Chondrocyte (in vitro differentiated cells): Measurements from ENCODE around the gene STK38L. TPM values are rescaled to one million over a fixed set of nuclear protein-coding genes. Genes with fewer than 3 reads are reported as not detected.

Experiments
- DNase-seq: peaks from one replicate; pipeline ENCODE4 v3.0.0; 2021; ENCODE audit warnings: mixed read lengths, low spot score
- H3K27ac Mint-ChIP-seq: one replicate; pipeline ENCODE4 v1.8.0; 2021; ENCODE audit warnings: mild to moderate bottlenecking, moderate library complexity, mixed read lengths; ENCODE audit not compliant: unreplicated experiment
- H3K27me3 Mint-ChIP-seq: 2 replicates; pipeline ENCODE4 v1.8.0; 2021; ENCODE audit warnings: low read depth, mixed read lengths
- H3K36me3 Mint-ChIP-seq: 2 replicates; pipeline ENCODE4 v1.8.0; 2021; ENCODE audit warnings: low read depth, mixed read lengths
- H3K4me1 Mint-ChIP-seq: 2 replicates; pipeline ENCODE4 v1.8.0; 2021; ENCODE audit warnings: low read depth, mild to moderate bottlenecking, mixed read lengths
- H3K4me3 Mint-ChIP-seq: one replicate; pipeline ENCODE4 v1.8.0; 2021; ENCODE audit warnings: mild to moderate bottlenecking, moderate library complexity, mixed read lengths; ENCODE audit not compliant: unreplicated experiment
- H3K9me3 Mint-ChIP-seq: 2 replicates; pipeline ENCODE4 v1.8.0; 2021; ENCODE audit warnings: low read depth, mixed read lengths
- CTCF ChIP-seq: fragments of 200-600 bp; sonication (generic); IDR thresholded peaks from 2 replicates; pipeline ENCODE4 v1.5.0; 2021; ENCODE audit warnings: antibody characterized with exemption, mild to moderate bottlenecking, moderate library complexity
- long read RNA-seq: library from polyadenylated mRNA; stranded (forward); transcript quantifications from one replicate; pipeline ENCODE4 v2.0.0, GENCODE V29; 2021
- total RNA-seq: library from RNA; stranded (reverse); gene quantifications from 3 replicates; pipeline ENCODE4 v1.2.1, GENCODE V29; 2021

The STK38L gene
- total RNA-seq: 219 to 248 TPM (median 222 TPM) in 3 replicates
- long read RNA-seq, full-length matches to known transcripts: 237 of 331 reads
- long read RNA-seq, partial matches to known transcripts: 38 of 331 reads
- long read RNA-seq, other reads (novel, unspliced or antisense): 56 of 331 reads

DNA sequence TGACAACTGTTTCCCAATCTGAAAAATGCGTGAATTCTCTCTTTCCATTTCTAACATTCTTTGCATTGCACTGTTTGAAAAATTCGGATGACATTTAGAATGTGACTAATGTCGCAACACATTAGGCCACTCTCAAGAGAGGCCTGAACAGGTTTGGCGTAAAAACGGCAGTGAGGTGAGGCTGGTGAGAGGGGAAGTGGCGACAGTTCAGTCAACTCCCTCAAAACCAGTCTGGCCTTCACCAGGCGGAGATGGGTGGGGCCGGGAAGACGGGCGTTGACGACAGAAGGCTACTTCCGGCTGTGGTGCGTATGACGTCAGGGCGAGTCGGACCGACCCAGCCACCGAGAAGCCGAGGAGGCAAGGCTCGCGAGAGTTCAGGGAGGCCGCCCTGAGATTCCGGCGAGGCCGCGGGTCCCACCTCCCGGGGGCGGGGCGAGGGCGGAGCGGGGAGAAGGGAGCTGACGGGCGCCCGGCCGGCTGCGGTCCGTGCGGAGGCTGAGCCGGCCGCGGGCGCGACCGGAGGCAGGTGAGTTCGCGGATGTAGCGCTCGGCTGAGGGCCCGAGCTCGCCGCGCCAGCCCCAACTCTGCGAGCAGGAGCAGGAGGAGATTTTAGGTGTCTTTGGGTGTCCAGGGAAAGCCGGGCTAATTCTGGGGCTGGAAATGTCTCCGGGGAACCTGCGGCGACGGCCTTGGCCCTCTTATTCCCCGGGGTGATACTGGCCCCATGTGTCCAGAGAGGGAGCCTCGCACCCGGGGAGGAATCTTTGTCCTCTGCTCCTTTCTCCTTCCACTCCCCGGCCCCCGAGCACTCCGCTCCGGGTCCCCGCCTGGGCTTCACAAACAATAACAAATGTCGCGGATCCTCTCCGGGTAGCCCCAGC lies at the start of gene STK38L:
TSS of gene STK38L (plus strand) at position 483 of the 885 bp plus-strand sequence. CDS start 53,435 bp downstream, outside the sequence.
- TF ChIP-seq CTCF: peak; percentile 68
- Mint-ChIP-seq H3K27ac (peak within 1 kb of the TSS; percentile 96), H3K36me3 (peaks cover 9% of the 10 kb centered on the region), H3K9me3 (no peaks in the 10 kb centered on the region), H3K4me1 (peaks cover 36% of the 10 kb centered on the region), H3K27me3 (no peaks in the 10 kb centered on the region), H3K4me3 (peak within 1 kb of the TSS; percentile 100)
- DNase-seq: peak; percentile 99

- H3K36me3 Mint-ChIP-seq: no peaks in the 10 kb centered on the region
- TF ChIP-seq CTCF: no peak
- peaks cover 19% of the 10 kb centered on the region for H3K4me1 Mint-ChIP-seq
- H3K27ac Mint-ChIP-seq: no peak overlapping the region
- H3K9me3 Mint-ChIP-seq: no peaks in the 10 kb centered on the region
- DNase-seq: no peak
- no peak overlapping the region for H3K4me3 Mint-ChIP-seq
- H3K27me3 Mint-ChIP-seq: no peaks in the 10 kb centered on the region
Measured at GRCh38 chr12:27194644-27195043, 49.4 kb upstream of the STK38L start.

DNA sequence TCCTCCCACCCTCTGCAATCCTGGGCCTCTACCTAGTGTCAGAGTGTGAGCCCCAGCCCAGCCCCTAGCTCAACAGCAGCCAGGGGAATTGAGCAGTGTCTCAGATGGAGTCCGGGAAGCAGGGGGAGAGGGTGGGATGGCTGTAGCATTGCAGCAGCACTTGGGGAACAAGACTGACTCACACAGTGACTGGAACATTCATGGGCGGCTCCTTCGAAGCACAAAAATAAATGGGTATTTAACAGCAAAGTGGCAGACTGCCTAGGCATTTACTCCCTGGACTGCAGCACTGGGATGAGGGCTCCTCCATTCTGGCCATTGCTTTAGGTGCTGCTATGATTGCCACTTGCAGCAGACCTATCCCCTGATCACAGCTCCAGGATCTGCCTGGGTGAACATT lies 46.0 kb upstream of the STK38L start:
- H3K36me3 Mint-ChIP-seq: no peaks in the 10 kb centered on the region
- no peaks in the 10 kb centered on the region for H3K27me3 Mint-ChIP-seq

DNA sequence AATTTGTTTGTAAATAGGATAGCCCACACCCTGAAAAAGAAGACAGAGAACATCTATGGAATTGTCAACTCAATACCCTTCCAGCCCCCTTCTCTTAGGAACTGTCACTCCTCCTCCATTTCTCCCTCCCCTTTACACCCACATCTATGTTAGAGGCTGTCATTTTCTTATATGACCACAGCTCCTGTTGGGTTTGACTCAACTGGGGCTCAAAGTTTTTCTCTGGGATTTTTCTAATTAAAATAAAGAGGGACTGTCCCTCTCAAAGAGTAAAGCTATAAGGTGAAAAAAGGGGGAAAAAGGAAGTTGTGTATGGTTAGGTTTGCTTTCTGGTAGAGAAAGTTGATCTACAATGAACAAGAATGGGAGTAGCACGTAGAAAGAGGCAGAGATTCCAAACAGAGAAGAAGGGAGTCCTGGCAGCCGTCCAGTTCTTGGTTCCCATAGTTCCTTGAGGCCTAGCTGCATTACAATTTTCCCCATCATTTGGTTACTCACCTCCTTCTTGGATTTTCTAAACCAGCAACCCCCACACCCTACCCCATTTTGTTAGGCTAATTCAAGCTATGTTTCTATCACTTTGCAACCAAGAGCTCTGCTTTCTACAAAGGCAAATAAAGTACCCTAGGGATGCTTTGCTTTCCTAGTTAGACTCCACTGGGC lies 44.3 kb upstream of the STK38L start:
- DNase-seq: no peak
- no peaks in the 10 kb centered on the region for H3K27me3 Mint-ChIP-seq

More for the DNA sequence above, 46.0 kb upstream of the STK38L start:
- peak overlapping the region; percentile 92 for H3K27ac Mint-ChIP-seq
- TF ChIP-seq CTCF: no peak
- DNase-seq: no peak
- H3K9me3 Mint-ChIP-seq: no peaks in the 10 kb centered on the region
- H3K4me1 Mint-ChIP-seq: peaks cover 36% of the 10 kb centered on the region
- no peak overlapping the region for H3K4me3 Mint-ChIP-seq

More for the DNA sequence above, 44.3 kb upstream of the STK38L start:
- no peak overlapping the region for H3K4me3 Mint-ChIP-seq
- H3K4me1 Mint-ChIP-seq: peaks cover 36% of the 10 kb centered on the region
- no peak for TF ChIP-seq CTCF
- no peaks in the 10 kb centered on the region for H3K9me3 Mint-ChIP-seq
- H3K36me3 Mint-ChIP-seq: no peaks in the 10 kb centered on the region
- no peak overlapping the region for H3K27ac Mint-ChIP-seq
